Skeletal muscle tissue (tissue), 4 donors: ENCODE data around the gene PNKP. TPM values are rescaled to one million over a fixed set of nuclear protein-coding genes. Genes with fewer than 3 reads are reported as not detected.

ENCODE experiments used
- H3K27ac ChIP-seq: one replicate; pipeline ENCODE4 v1.7.0; 2013; ENCODE audit warnings: mild to moderate bottlenecking, low read depth, low read length, inconsistent platforms
- H3K27me3 ChIP-seq, 3 donors: one replicate each; pipeline ENCODE4 v1.7.0; 2013; ENCODE audit warnings: low read length in 3 of 3; ENCODE audit not compliant: control insufficient read depth in 3 of 3, insufficient read depth in 3 of 3
- H3K36me3 ChIP-seq, 3 donors: one replicate each; pipeline ENCODE4 v1.7.0; 2013; ENCODE audit warnings: low read length in 3 of 3; ENCODE audit not compliant: control insufficient read depth in 3 of 3, insufficient read depth in 3 of 3
- H3K4me1 ChIP-seq, 3 donors: one replicate each; pipeline ENCODE4 v1.7.0; 2013; ENCODE audit warnings: low read length in 3 of 3, mild to moderate bottlenecking in 3 of 3; ENCODE audit not compliant: control insufficient read depth in 3 of 3, insufficient read depth in 3 of 3
- H3K4me3 ChIP-seq, 3 donors: one replicate each; pipeline ENCODE4 v1.7.0; 2013; ENCODE audit warnings: low read length in 3 of 3
- H3K9ac ChIP-seq, 3 donors: one replicate each; pipeline ENCODE4 v1.7.0; 2013; ENCODE audit warnings: low read length in 3 of 3, mild to moderate bottlenecking in 3 of 3, moderate library complexity in 2 of 3, low read depth in 1 of 3
- H3K9me3 ChIP-seq, 3 donors: one replicate each; pipeline ENCODE4 v1.7.0; 2013; ENCODE audit warnings: low read length in 3 of 3; ENCODE audit not compliant: control insufficient read depth in 3 of 3
- total RNA-seq: library from RNA; depleted of rRNA; stranded (reverse); fragments of >200 nt; gene quantifications from one replicate; pipeline ENCODE4 v1.2.3, GENCODE V29; 2014
- donor health status: Osteomylitis.

Gene PNKP
- total RNA-seq, 1 donor from 2014 or later, result 17.2 TPM

DNA sequence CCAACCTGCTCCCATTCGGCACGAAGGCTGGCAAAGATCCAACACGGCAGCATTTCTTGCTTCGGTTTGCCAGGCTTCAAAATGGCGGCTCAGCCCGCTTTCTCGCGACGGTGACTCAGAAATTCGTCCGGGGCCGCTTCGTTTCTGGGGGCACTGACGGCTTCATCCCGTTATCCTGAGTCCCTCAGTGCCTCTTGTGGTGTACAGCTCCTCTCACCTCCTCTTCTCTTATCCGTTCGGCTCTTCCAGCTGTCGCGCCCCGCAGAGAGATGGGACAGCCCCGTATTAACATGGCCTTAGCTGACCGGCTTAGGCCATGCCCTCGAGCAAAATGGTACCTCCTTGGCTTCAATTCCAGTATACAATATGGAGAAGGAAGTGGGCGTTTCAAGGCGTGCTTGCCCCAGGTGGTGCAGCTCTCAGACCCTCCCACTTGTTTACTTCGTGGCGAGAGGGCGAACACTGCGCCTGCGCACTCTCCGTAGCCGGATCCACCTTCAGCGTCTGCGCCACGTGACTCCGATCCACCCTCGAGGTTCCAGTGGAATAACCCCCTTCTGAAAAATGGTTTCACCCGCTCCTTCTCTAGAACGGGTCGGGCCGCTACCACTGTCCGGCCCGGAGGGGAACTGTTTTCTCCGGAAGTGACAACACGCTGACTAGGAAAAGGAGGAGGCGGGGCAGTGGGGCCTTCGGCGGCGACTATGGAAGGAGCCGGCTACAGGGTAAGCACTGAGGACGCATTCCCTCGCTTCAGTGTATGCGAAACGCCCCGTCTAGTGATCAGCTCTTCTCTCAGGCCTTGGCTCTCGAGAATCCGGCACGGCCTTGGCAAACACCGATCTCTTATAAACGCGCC, 9.9 kb upstream of the PNKP start, which contains the start of the genes AKT1S1 and TBC1D17:
Gene AKT1S1 (minus strand): TSS at position 336 of the 859 bp plus-strand sequence. CDS start 4,060 bp downstream, outside the sequence.
Gene TBC1D17 (plus strand): TSS at position 683 of the 859 bp plus-strand sequence. CDS start 22 bp downstream, at position 705.
- Histone ChIP-seq H3K9me3 (no peaks in the 10 kb centered on the region), H3K27ac (peak within 1 kb of the TSS; percentile 99), H3K36me3 (peaks cover 38 to 44% (median 44%) of the 10 kb centered on the region in 3 donors), H3K4me3 (peak within 1 kb of the TSS; percentile 97 to 99 (median 99)), H3K4me1 (peaks cover 35 to 48% (median 45%) of the 10 kb centered on the region in 3 donors), H3K27me3 (no peaks in the 10 kb centered on the region), H3K9ac (peak within 1 kb of the TSS; percentile 99 to 100 (median 100))

DNA sequence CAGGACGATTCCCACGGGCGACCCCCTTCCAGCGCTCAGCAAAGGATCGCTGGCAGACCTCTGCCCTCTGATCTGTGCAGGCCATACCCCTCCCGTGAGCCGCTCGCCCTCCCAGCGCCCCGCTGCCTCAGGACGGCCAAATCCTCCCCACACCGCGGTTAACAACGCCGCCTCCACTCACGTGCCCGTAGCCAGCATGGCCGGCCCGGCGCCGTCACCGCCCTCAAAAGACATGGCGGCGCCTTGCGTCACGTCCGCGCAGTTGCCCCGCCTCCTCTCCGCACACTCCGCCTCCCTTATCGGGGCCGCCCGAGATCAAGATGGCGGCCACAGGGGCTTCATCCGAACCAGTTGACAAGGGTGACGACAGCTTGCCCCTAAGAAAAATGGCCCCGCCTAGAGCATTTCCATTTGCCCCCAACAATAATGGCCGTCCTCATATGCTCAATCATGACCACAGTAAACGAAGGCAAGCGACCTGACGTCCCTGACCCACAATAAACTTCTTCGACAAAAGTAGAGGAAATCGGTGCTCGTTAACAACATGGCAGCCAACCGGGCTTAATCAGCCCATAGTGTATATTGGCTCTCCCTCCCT, 9.1 kb upstream of the PNKP start:
- Histone ChIP-seq H3K4me1 (peaks cover 35 to 52% (median 49%) of the 10 kb centered on the region in 3 donors), H3K9ac (peak overlapping the region; percentile 99 to 100 (median 100)), H3K27ac (peak overlapping the region; percentile 99), H3K9me3 (no peaks in the 10 kb centered on the region), H3K4me3 (peak overlapping the region; percentile 97 to 99 (median 99)), H3K27me3 (no peaks in the 10 kb centered on the region), H3K36me3 (peaks cover 32 to 42% (median 41%) of the 10 kb centered on the region in 3 donors)

DNA sequence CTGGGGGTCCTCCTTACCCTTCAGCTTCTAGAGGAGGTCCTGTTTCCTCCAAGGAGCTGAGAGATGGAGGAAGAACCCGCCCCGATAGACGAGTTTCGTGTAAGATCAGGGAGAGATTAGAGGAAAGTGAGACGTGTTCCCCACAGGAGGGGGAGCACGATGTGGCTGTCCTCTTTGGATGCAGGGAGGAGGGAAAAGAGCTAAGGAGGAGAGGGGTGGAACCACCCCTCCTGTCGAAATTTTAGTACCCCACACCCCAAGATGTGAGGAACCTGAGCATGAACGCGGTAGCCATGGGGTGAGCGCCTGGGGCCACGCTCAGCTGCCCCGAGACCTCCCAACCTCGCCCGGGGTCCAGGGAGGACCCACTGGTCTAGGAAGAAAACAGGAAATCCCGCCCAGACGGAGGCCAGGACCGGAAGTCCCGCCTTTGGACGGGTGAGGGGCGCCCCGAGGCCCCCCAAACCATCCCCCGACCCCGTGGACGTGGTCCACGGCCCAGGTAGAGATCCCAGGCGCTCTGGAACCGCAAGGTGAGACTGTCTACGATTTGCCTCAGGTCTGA, 8.6 kb upstream of the PNKP start:
- Histone ChIP-seq H3K9me3 (no peaks in the 10 kb centered on the region), H3K27me3 (no peaks in the 10 kb centered on the region), H3K27ac (peak overlapping the region; percentile 99), H3K4me3 (peak overlapping the region; percentile 97 to 99 (median 99)), H3K4me1 (peaks cover 36 to 55% (median 53%) of the 10 kb centered on the region in 3 donors), H3K36me3 (peaks cover 32 to 41% (median 40%) of the 10 kb centered on the region in 3 donors), H3K9ac (peak overlapping the region; percentile 99 to 100 (median 100))

DNA sequence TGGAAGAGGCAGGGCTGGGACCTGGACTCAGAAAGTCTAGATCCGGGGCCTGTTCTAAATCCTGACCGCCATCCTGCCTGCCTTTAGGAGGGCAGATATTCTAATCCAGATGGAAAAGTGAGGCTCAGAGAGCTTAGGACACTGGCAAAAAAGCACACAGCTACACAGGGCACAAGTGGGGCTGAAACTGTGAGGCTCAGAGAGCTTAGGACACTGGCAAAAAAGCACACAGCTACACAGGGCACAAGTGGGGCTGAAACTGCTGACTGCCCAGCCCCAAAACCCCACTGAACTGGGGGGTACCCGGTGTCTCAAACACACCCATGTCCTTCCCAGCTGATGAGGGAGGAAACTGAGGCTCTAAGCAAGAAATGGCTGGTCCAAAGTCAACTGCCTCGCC, 7.8 kb upstream of the PNKP start:
- H3K27ac ChIP-seq, result peak overlapping the region; percentile 99
- H3K9me3 ChIP-seq, result no peaks in the 10 kb centered on the region
- H3K9ac ChIP-seq, result peak overlapping the region; percentile 99 to 100 (median 100)
- H3K36me3 ChIP-seq, result peaks cover 29 to 38% (median 37%) of the 10 kb centered on the region in 3 donors
- H3K4me1 ChIP-seq, result peaks cover 44 to 62% (median 55%) of the 10 kb centered on the region in 3 donors
- H3K27me3 ChIP-seq, result no peaks in the 10 kb centered on the region
- H3K4me3 ChIP-seq, result peak overlapping the region; percentile 97 to 99 (median 99)

DNA sequence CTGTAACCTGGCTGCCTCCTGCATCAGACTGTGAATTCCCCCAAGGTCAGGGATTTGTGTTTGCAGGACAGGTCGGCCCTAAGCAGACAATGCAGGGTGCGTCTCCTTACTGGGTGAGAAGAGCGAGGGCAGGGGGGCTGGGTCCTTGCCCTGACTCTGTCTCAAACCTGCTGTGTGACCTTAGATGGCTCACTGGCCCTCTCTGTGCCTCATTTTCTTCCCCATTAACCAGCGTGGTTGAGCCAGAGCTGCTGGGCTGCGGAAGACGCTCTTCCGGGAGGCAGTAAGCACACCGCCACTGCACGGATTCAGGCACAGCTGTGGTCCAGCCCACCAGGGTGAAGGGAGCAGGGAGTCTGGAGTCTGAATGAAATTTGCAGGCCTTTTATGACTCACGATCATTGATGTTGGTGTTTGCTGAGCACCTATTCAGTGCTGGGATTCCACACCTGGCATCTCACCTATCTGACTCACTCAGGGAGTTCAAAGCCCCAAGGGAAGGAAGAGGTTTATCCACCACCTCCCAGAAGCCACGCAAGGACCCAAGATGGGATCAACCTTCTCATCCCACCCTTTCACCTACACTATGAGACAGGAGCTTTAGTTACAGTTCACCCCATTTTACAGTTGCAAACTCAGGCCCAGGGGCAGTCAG, 7.3 kb upstream of the PNKP start:
- Histone ChIP-seq H3K4me1 (peaks cover 47 to 66% (median 60%) of the 10 kb centered on the region in 3 donors), H3K4me3 (peak overlapping the region in 2 of 3 donors; percentile 58 to 99), H3K27ac (peak overlapping the region; percentile 99), H3K9ac (peak overlapping the region; percentile 99 to 100 (median 100)), H3K9me3 (no peaks in the 10 kb centered on the region), H3K36me3 (peaks cover 24 to 34% (median 33%) of the 10 kb centered on the region in 3 donors), H3K27me3 (no peaks in the 10 kb centered on the region)

DNA sequence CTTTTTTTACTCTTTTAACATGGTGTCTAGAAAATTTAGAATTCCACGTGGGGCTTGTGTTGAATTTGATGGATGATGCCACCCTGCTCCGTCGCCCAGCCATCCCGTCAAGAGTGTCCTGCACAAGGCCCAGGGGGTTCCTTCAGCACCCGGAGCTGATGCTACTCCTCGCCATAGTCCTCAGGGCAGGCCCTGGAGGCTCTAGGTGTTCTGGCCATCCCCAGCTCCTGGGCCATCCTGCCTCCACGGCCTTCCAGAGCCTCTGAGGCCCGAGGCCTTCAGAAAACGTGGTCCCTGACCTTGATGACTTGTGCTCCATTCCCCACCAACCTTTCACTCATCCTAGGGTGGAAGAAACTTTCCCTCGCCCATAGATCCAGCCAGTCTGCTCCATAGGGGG, 6.5 kb upstream of the PNKP start:
- Histone ChIP-seq H3K9ac (peak overlapping the region; percentile 19 to 100 (median 100)), H3K4me1 (peaks cover 45 to 63% (median 58%) of the 10 kb centered on the region in 3 donors)

DNA sequence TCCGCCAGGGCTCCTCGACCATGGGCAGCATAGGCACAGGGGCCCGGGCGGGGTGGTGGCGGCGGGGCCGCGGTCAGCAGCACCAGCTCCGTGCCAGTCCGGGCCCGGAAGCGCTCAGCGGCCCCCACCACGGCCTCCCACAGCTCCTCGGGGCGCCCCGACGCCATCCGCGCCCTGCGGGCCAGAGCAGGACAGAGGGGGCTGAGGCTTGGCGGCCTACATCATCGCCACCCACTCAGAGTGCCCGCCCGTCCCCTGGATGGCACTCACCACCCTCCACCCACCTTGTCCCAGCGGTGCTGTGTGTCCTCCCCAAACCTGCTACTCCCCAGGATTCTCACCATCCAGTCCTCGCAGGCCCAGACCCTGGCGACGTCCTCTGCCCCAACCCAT, 5.7 kb upstream of the PNKP start:
- no peaks in the 10 kb centered on the region for H3K9me3 ChIP-seq
- H3K27ac ChIP-seq, result no peak overlapping the region
- H3K36me3 ChIP-seq, result peaks cover 12 to 21% (median 20%) of the 10 kb centered on the region in 3 donors
- no peak overlapping the region for H3K4me3 ChIP-seq
- peak overlapping the region in 1 of 3 donors; percentile 100 for H3K9ac ChIP-seq
- H3K4me1 ChIP-seq, result peaks cover 44 to 62% (median 58%) of the 10 kb centered on the region in 3 donors
- H3K27me3 ChIP-seq, result no peaks in the 10 kb centered on the region

More for the DNA sequence above, 6.5 kb upstream of the PNKP start:
- Histone ChIP-seq H3K4me3 (no peak overlapping the region), H3K9me3 (no peaks in the 10 kb centered on the region), H3K27ac (peak overlapping the region; percentile 99), H3K36me3 (peaks cover 16 to 26% (median 25%) of the 10 kb centered on the region in 3 donors), H3K27me3 (no peaks in the 10 kb centered on the region)

DNA sequence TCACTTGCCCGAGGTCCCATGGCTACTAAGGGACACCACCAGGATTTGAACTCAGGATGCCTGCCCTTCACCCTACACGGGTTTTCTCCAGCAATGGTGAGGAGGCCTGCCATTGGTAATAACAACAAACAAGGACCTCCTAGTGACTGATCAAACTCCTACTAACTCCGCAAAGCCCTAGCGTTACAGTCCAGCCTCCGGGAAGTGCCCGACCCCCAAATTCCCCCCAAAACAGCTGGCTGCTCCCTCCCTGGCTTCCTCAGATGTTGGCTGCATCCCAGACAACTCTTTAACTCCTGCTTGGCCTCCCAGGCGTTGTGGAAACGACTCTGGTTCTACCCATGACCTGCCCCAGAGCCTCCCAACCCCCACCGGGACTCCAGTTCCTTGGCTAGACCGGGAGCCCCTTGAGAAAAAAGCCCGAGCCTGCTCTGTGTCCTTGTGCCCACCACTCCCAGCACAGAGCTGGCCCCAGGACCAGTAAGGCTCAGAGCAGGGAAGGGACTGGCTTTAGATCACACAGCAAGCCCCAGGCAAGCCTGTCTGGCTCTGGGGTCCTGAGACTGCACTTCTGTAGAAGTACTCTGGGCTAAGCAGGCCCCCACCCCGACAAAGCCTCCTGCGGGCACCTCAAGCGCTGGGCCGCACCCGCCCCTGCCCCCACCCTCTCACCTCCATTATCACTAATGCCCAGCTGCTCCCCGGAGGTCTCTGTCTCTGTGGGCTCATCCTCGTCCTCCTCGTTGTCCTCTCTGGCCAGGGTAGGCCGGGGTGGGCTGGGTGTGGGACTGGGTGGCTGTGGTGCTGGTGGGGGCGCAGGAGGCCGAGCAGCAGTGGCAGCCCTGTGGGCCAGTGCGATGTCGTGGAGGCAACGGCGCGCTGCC, 5.1 kb upstream of the PNKP start:
- Histone ChIP-seq H3K36me3 (peaks cover 12 to 20% (median 20%) of the 10 kb centered on the region in 3 donors), H3K9ac (peak overlapping the region in 1 of 3 donors; percentile 100), H3K27me3 (no peaks in the 10 kb centered on the region), H3K27ac (no peak overlapping the region), H3K9me3 (no peaks in the 10 kb centered on the region), H3K4me3 (no peak overlapping the region), H3K4me1 (peaks cover 48 to 64% (median 62%) of the 10 kb centered on the region in 3 donors)
